DND-41 (cell line): ENCODE data around the gene RPUSD1.

ENCODE experiments used
- CTCF ChIP-seq: IDR thresholded peaks from 2 replicates; pipeline ENCODE4 v1.5.1; 2012; ENCODE audit warnings: borderline replicate concordance, low read length, moderate library complexity, mild to moderate bottlenecking; ENCODE audit not compliant: poor library complexity, severe bottlenecking; ENCODE audit errors: extremely low read depth
- EZH2 ChIP-seq: IDR thresholded peaks from 3 replicates; pipeline ENCODE4 v1.6.1; 2012; ENCODE audit warnings: borderline replicate concordance, low read depth, mild to moderate bottlenecking, moderate library complexity, low read length, inconsistent platforms; ENCODE audit not compliant: severe bottlenecking

GRCh38 chr16:824601-825000 lies 36.4 kb upstream of the RPUSD1 start:
- no peak for TF ChIP-seq CTCF
- TF ChIP-seq EZH2: no peak
